Fibroblast of lung (primary cell): ENCODE results near the gene CDH4.

ENCODE experiments used
- EZH2 ChIP-seq: IDR thresholded peaks from 2 replicates; pipeline ENCODE4 v1.5.1; 2012; ENCODE audit warnings: low read length, control low read depth, mild to moderate bottlenecking; ENCODE audit errors: missing control alignments
- TF ChIP-seq, protein P1 (sequence below), 2 donors: IDR thresholded peaks in 1 of 2; conservative IDR thresholded peaks in 1 of 2; 1 replicate in 1 of 2; 2 replicates in 1 of 2; pipeline ENCODE4 v1.5.1; 2011 to 2012; ENCODE audit warnings: low read length in 2 of 2, control low read depth in 1 of 2, inconsistent platforms in 1 of 2, low read depth in 1 of 2, mild to moderate bottlenecking in 1 of 2

DNA sequence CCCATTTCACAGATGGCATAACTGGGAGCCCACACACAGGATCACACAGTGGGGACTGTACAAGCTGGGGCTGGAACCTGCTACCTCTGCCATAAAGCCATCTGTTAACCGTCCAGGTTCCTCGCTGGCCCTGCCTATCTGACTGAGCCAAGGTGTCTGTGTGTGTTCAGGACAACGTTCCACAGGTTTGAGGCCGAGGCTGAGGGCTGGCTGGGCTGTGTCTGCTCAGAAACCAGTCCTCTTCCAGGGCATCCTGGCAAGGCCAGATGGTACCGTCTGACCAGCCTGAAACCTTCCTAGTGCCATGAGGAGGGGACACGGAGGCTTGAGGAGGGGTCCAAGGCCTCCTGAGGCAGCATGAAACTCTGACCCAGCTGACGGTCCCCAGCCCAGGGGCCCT is 663.0 kb downstream of the CDH4 start:
- TF ChIP-seq, protein P1, sequence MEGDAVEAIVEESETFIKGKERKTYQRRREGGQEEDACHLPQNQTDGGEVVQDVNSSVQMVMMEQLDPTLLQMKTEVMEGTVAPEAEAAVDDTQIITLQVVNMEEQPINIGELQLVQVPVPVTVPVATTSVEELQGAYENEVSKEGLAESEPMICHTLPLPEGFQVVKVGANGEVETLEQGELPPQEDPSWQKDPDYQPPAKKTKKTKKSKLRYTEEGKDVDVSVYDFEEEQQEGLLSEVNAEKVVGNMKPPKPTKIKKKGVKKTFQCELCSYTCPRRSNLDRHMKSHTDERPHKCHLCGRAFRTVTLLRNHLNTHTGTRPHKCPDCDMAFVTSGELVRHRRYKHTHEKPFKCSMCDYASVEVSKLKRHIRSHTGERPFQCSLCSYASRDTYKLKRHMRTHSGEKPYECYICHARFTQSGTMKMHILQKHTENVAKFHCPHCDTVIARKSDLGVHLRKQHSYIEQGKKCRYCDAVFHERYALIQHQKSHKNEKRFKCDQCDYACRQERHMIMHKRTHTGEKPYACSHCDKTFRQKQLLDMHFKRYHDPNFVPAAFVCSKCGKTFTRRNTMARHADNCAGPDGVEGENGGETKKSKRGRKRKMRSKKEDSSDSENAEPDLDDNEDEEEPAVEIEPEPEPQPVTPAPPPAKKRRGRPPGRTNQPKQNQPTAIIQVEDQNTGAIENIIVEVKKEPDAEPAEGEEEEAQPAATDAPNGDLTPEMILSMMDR (conservative IDR thresholded peaks at IDR 0.05 in 1 of 2, IDR thresholded peaks at IDR 0.05 in 1 of 2; ENCODE audit: low read depth in 1 of 2, low read length in 2 of 2), result no peak
- no peak for TF ChIP-seq EZH2
